Naive B cell (primary cell): ENCODE data around the gene SCN7A. TPM values are rescaled to one million over a fixed set of nuclear protein-coding genes. Genes with fewer than 3 reads are reported as not detected.

ENCODE experiments used
- ATAC-seq, 2 donors: fragments of 150-1000 bp; cut with Tn5 transposase; 2 replicates each; pipeline ENCODE4 v1.10.0; 2021; ENCODE audit warnings: low read depth in 2 of 2, mild to moderate bottlenecking in 2 of 2, moderate library complexity in 2 of 2
- DNase-seq: peaks from one replicate; pipeline ENCODE4 v3.0.0; 2022
- H3K27ac Mint-ChIP-seq, 6 donors: one replicate each; pipeline ENCODE4 v1.8.0; 2020 to 2022; ENCODE audit warnings: mild to moderate bottlenecking in 6 of 6, mixed read lengths in 6 of 6, moderate library complexity in 5 of 6, inconsistent platforms in 2 of 6
- H3K27me3 Mint-ChIP-seq, 3 donors: one replicate each; pipeline ENCODE4 v1.8.0; 2021 to 2022; ENCODE audit warnings: mixed read lengths in 3 of 3, mild to moderate bottlenecking in 1 of 3
- H3K36me3 Mint-ChIP-seq, 2 donors: one replicate each; pipeline ENCODE4 v1.8.0; 2020 to 2022; ENCODE audit warnings: mixed read lengths in 2 of 2, inconsistent platforms in 1 of 2, mild to moderate bottlenecking in 1 of 2
- H3K4me1 Mint-ChIP-seq, 3 donors: one replicate each; pipeline ENCODE4 v1.8.0; 2020 to 2022; ENCODE audit warnings: mixed read lengths in 3 of 3, inconsistent platforms in 1 of 3, mild to moderate bottlenecking in 1 of 3, moderate library complexity in 1 of 3
- H3K4me3 Mint-ChIP-seq, 8 donors: one replicate each; pipeline ENCODE4 v1.8.0; 2020 to 2022; ENCODE audit warnings: mild to moderate bottlenecking in 8 of 8, mixed read lengths in 8 of 8, moderate library complexity in 8 of 8, inconsistent platforms in 2 of 8
- H3K9me3 Mint-ChIP-seq, 7 donors: one replicate each; pipeline ENCODE4 v1.8.0; 2020 to 2022; ENCODE audit warnings: mixed read lengths in 7 of 7, mild to moderate bottlenecking in 5 of 7, inconsistent platforms in 2 of 7, moderate library complexity in 1 of 7
- polyA plus RNA-seq, 6 donors: library from polyadenylated mRNA; unstranded; fragments of 300-500 nt; fragmentation: Illumina TruSeq; gene quantifications; one replicate each; pipeline ENCODE4 v1.2.3, GENCODE V29; 2021; ENCODE audit warnings: low read depth in 6 of 6

SCN7A gene
- polyA plus RNA-seq, 6 donors from 2014 or later = 0.11 TPM; not detected in 5

DNA sequence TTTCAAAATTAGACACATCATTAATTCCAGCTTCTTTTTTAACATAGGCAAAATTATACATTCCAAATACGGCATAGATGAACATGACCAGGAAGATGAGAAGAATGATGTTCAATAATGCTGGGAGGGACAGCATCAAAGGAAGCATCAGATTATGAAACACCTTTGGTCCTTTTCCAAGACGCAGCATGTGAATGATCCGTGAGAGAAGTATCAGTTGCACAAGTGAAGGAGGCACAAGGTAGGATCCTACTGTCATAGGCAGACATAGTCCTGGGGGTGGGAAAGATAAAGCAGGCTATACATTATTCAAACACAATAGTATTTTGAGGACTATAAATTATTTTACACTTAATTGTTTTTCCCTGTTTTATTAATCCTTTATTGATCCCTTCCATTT lies 87.7 kb downstream of the SCN7A start:
- no peak overlapping the region for H3K27ac Mint-ChIP-seq
- H3K27me3 Mint-ChIP-seq = no peaks in the 10 kb centered on the region
- H3K9me3 Mint-ChIP-seq = no peaks in the 10 kb centered on the region
- no peaks in the 10 kb centered on the region for H3K4me1 Mint-ChIP-seq
- no peaks in the 10 kb centered on the region for H3K36me3 Mint-ChIP-seq
- H3K4me3 Mint-ChIP-seq = no peak overlapping the region
- no peak for DNase-seq
- ATAC-seq = no peak

DNA sequence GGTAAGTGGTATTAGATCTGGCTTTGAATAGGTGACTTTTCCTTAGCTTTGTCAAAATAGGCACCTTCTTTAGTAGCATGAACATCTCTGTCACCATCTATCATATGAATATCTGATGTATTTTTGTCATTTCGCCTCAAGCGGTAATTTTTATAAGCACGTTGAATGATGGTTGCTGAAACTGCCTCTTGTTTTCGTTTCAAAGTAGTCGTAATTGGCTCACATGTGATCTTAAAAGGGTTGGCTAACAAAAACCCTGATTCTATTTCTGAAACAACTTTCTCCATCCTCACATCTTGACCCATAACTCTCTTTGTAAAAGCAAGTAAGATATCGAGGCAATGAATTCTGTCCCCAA lies 88.5 kb downstream of the SCN7A start:
- no peak for ATAC-seq
- Mint-ChIP-seq H3K4me3 (no peak overlapping the region), H3K27ac (no peak overlapping the region), H3K27me3 (no peaks in the 10 kb centered on the region), H3K9me3 (peaks cover 0 to 2% (median 0%) of the 10 kb centered on the region in 7 donors), H3K36me3 (no peaks in the 10 kb centered on the region), H3K4me1 (no peaks in the 10 kb centered on the region)
- no peak for DNase-seq

DNA sequence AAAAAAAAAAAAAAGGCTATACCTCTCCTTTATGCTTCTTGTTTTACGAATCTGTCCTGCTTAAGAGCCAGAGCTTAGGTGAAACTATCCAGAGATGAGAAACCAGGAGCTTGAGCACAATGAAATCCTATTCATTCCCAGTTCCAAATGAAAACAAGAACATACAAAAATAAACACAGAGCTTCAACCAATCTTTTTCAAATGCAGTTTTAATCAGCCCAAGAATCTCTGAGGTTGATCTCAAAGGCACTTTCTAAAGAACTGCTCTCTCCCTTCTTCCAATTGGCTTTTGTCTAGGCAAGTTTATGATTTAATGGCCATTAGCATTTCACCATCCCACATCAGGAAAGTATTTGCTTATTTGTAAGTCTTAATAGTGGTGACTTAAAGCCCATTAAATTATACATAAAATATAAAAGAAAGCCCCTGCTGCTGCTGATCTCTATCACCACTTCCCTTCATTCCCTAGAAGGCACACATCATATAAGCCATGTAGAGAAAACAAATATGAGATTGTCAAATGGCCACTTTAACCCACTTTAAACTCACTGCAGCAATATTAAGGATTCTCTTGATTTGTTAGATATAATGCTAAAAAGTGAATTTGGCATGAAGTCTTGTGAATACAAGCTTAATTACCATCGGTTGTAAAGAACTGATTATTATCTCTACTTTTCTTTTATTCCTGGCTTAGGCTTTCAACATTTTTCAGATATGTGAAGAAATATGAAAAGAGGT lies 89.0 kb downstream of the SCN7A start:
- H3K27ac Mint-ChIP-seq = no peak overlapping the region
- H3K36me3 Mint-ChIP-seq = no peaks in the 10 kb centered on the region
- ATAC-seq = no peak
- no peaks in the 10 kb centered on the region for H3K27me3 Mint-ChIP-seq
- DNase-seq = no peak
- H3K9me3 Mint-ChIP-seq = peaks cover 0 to 5% (median 0%) of the 10 kb centered on the region in 7 donors
- no peaks in the 10 kb centered on the region for H3K4me1 Mint-ChIP-seq
- no peak overlapping the region for H3K4me3 Mint-ChIP-seq

DNA sequence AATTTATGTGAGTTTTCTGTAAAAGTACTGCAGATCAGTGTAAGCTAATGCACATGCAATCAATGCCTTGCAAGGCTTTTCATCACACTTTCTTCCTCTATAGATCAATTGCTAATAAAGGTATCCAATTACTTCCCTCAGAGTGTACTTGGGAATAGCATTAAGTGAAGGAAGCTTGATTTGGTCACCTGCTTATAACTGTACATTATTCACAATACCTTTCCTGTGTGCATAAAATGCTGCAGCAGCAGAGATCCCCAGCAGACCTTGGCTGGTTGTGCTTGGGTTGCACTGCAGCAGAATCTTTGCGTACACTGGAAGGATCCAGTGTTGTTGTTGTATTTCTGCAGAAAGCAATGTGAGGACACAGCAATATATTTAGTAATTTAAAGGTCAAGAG lies 99.8 kb downstream of the SCN7A start:
- DNase-seq = no peak
- Mint-ChIP-seq H3K36me3 (no peaks in the 10 kb centered on the region), H3K4me1 (no peaks in the 10 kb centered on the region), H3K9me3 (peaks cover 0 to 6% (median 0%) of the 10 kb centered on the region in 7 donors), H3K27ac (no peak overlapping the region), H3K27me3 (peaks cover 0 to 9% (median 9%) of the 10 kb centered on the region in 3 donors), H3K4me3 (no peak overlapping the region)
- no peak for ATAC-seq

DNA sequence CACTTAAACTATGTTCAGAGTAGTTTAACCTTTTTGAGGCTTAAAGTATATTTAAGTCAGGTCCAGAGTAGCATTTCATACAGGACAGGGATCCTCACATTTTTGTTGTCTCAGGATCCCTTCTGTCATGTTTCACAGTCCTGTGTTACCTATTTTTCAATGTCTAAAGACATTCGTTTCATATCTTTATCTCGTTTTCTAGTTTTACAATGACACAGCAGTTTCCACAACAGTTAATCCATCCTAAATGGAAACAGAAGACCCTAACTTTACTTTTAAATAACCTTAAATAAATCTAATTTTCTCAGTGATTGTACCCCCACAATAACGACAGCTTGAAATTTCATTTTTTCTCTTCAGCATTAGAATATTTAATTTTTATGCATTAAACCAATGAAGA lies 101.0 kb downstream of the SCN7A start:
- no peaks in the 10 kb centered on the region for H3K36me3 Mint-ChIP-seq
- H3K27me3 Mint-ChIP-seq = peaks cover 0 to 9% (median 9%) of the 10 kb centered on the region in 3 donors
- ATAC-seq (no peak), DNase-seq (no peak)
- no peaks in the 10 kb centered on the region for H3K4me1 Mint-ChIP-seq
- peaks cover 0 to 6% (median 0%) of the 10 kb centered on the region in 7 donors for H3K9me3 Mint-ChIP-seq
- H3K27ac Mint-ChIP-seq = no peak overlapping the region
- no peak overlapping the region for H3K4me3 Mint-ChIP-seq

DNA sequence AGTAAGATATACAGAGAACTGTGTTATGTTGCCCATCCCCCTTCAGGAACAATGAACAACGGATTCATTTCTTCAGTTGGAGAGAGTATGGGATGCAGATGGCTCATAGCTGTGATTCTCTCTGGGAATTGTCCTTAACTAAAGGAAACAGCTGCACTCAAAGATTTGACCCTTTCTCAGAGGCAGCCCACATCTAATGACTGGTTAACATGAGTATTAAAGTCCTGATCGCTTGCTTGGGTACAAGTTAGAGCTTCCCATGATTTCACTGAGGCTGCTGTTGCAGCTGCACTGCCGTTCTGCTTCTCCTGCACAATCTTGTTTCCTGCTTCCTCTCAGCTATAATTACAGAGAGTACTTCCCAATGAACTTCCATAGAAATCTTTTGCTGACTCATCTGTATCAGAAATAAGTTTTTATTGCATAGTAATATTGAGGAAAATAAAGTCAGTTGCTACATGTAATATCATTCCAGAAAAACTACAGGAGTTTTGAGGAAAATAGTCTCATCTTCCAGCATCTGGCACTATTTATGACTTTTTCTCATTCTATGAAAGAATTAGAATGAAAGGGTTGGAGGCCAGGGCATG lies 105.5 kb downstream of the SCN7A start:
- Mint-ChIP-seq H3K4me3 (no peak overlapping the region), H3K27ac (no peak overlapping the region), H3K27me3 (no peaks in the 10 kb centered on the region), H3K36me3 (no peaks in the 10 kb centered on the region), H3K9me3 (no peaks in the 10 kb centered on the region), H3K4me1 (no peaks in the 10 kb centered on the region)
- DNase-seq (no peak), ATAC-seq (no peak)

DNA sequence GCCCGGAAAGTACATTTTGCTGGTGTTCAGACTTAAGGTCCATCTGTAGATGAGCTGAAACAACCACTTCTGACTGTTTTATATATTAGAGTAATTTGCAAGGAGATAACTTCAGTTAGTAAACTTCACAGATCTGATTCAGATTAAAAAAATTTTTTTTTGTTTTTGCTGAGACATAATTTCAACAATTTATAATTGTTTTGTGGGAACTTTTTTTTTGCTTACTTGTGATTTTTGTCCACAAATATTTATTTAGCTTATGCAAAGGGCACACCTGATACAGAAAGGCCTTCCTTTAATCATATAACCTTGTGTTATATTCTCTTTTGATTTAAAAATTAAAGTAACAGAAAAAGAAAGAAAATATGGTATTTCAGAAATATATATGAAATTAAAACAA lies 108.7 kb downstream of the SCN7A start:
- Mint-ChIP-seq H3K36me3 (no peaks in the 10 kb centered on the region), H3K27ac (no peak overlapping the region), H3K4me1 (no peaks in the 10 kb centered on the region), H3K4me3 (no peak overlapping the region), H3K27me3 (no peaks in the 10 kb centered on the region), H3K9me3 (no peaks in the 10 kb centered on the region)
- ATAC-seq = no peak
- no peak for DNase-seq

DNA sequence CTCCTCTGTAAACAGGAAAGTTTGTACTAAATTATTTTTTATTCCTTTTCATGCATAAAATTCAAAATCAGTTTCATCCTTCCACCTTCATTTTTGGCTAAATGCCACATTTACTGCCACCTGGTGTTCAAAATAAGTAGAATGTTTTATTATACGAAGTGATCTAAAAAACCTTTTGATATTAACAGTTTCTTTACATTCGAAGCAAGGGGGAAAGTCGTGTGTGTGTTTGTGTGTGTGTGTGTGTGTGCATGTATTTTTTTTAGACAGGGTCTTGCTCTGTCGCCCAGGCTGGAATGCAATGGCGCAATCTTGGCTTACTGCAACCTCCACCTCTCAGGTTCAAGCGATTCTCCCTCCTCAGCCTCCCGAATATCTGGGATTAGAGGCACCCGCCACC lies 109.3 kb downstream of the SCN7A start:
- H3K9me3 Mint-ChIP-seq = no peaks in the 10 kb centered on the region
- peaks cover 0 to 5% (median 3%) of the 10 kb centered on the region in 3 donors for H3K27me3 Mint-ChIP-seq
- H3K4me3 Mint-ChIP-seq = no peak overlapping the region
- no peak overlapping the region for H3K27ac Mint-ChIP-seq
- DNase-seq (no peak), ATAC-seq (no peak)
- no peaks in the 10 kb centered on the region for H3K4me1 Mint-ChIP-seq
- no peaks in the 10 kb centered on the region for H3K36me3 Mint-ChIP-seq

DNA sequence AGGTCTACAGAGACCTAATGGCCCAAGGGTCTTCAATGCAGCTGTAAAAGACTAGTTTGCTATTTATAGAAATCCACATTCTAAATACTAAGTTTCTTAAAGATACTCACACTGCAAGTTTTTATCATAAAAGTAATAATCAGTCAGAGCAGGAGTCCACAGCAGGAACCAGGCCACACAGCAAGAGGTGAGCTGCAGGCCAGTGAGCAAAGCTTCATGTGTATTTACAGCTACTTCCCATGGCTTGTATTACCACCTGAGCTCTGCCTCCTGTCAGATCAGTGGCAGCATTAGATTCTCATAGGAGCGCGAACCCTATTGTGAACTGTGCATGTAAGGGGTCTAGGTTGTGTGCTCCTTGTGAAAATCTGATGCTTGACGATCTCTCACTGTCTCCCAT lies 111.6 kb downstream of the SCN7A start:
- H3K4me3 Mint-ChIP-seq = no peak overlapping the region
- H3K4me1 Mint-ChIP-seq = no peaks in the 10 kb centered on the region
- no peaks in the 10 kb centered on the region for H3K36me3 Mint-ChIP-seq
- H3K27ac Mint-ChIP-seq = no peak overlapping the region
- DNase-seq (no peak), ATAC-seq (no peak)
- no peaks in the 10 kb centered on the region for H3K9me3 Mint-ChIP-seq
- peaks cover 11 to 16% (median 13%) of the 10 kb centered on the region in 3 donors for H3K27me3 Mint-ChIP-seq

DNA sequence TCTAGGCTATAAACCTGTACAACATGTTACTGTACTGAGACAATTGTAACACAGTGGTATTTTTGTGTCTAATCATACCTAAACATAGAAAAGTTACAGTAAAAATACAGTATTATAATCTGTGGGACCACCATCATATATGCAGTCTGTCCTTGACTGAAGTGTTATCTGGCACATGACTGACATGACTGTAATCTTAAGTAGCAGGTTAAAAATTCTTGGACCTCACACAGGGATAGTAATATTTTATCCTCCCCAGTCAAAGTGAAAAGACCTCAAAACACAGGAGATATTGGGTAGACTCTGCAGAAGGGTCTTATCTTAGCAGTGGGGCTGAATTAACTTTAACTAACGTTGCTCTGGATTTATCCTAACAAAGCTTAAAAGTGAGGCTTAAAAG lies 113.4 kb downstream of the SCN7A start:
- no peak for ATAC-seq
- H3K27ac Mint-ChIP-seq = no peak overlapping the region
- peaks cover 5 to 7% (median 7%) of the 10 kb centered on the region in 3 donors for H3K4me1 Mint-ChIP-seq
- no peak for DNase-seq
- H3K27me3 Mint-ChIP-seq = peaks cover 22 to 29% (median 29%) of the 10 kb centered on the region in 3 donors
- no peak overlapping the region for H3K4me3 Mint-ChIP-seq
- no peaks in the 10 kb centered on the region for H3K9me3 Mint-ChIP-seq
- H3K36me3 Mint-ChIP-seq = no peaks in the 10 kb centered on the region

DNA sequence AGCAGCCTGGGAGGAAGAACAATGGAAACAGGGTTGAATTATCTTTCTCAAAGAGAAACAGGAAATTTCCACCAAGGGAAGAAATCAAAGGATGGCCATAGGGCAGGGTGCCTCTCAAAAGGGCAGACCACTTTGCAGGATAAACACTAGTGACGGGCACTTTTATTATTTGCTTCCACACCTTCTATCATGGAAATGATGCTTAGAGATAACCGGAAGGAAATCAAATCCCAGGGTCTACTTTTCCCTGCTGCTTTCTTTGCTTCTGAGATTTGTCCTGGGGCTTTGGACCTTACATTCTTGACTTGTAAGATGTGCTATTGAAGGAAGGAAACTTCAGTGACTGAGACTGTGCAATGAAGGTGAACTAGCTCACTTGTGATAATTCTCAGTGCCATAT lies 117.2 kb downstream of the SCN7A start:
- H3K27ac Mint-ChIP-seq = no peak overlapping the region
- H3K9me3 Mint-ChIP-seq = no peaks in the 10 kb centered on the region
- H3K4me1 Mint-ChIP-seq = peaks cover 13 to 17% (median 16%) of the 10 kb centered on the region in 3 donors
- H3K4me3 Mint-ChIP-seq = peak overlapping the region in 1 of 8 donors; percentile 70
- ATAC-seq (no peak), DNase-seq (no peak)
- no peaks in the 10 kb centered on the region for H3K36me3 Mint-ChIP-seq
- H3K27me3 Mint-ChIP-seq = peaks cover 38 to 46% (median 45%) of the 10 kb centered on the region in 3 donors

DNA sequence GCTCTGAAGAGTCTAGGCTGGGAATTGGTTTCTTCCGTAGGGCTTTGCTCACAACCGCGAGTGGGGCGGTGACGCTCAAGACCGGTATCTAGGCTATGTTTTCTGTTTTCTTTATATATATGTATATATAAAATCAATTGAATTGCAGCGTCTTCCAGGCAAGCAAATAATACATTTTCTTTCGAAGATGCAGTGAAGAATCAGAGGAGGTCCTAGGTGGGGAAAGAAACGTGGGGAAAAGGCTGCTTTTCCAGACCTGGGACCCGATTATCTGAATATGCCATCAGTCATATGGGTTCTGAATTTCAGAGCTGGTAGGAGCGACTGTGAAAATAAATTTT lies 117.6 kb downstream of the SCN7A start:
- Mint-ChIP-seq H3K27me3 (peaks cover 38 to 46% (median 45%) of the 10 kb centered on the region in 3 donors), H3K36me3 (no peaks in the 10 kb centered on the region), H3K9me3 (no peaks in the 10 kb centered on the region), H3K4me3 (peak overlapping the region in 6 of 8 donors; percentile 8 to 90 (median 74)), H3K4me1 (peaks cover 13 to 17% (median 16%) of the 10 kb centered on the region in 3 donors), H3K27ac (no peak overlapping the region)
- DNase-seq (no peak), ATAC-seq (no peak)

DNA sequence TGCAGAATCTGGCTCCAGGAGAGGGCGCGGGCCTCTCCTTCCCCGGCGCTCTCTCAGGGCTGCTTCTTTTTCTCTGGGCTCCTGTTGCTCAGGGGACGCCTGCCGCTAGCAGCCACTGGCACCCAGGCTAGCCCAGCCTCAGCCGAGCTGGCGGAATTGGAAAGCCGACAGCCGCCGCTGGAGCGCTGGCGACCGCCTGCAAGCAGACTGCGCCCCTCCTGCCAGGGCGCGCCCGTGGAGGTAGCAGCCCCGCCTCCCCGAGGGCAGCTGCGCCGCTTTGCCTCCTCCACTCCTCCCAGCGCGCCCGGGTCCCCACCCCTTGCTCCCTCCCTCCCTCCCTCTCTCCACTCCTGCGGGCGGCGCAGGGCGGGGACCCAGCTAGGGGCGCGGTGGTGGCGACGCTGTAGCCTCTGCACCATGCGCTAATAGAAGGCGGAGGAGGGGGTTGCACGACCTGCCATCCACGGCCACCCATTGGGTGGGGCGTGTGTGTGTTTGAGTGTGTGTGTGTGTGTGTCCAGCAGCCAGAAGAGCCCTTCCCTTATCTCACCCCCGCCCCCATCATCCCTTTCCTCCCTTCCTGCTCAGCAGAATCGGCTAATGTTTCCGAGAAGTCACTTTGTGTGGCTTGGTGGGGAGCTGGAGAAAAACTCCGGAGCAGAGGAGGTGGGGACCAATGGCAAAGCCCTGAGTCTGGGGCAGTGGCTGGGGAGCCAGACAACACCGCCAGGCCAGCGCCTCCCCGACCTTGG lies 118.1 kb downstream of the SCN7A start, which contains the start of gene SCN9A:
Gene SCN9A, minus strand, starts transcription at position 209 of the 752 bp plus-strand sequence. CDS start 64,188 bp downstream, outside the sequence.
- ATAC-seq (peak; percentile 46 to 58), DNase-seq (peak; percentile 1)
- Mint-ChIP-seq H3K4me1 (peaks cover 13 to 17% (median 16%) of the 10 kb centered on the region in 3 donors), H3K27ac (peak within 1 kb of the TSS in 1 of 6 donors; percentile 77), H3K4me3 (peak within 1 kb of the TSS; percentile 44 to 90 (median 78)), H3K36me3 (no peaks in the 10 kb centered on the region), H3K9me3 (no peaks in the 10 kb centered on the region), H3K27me3 (peaks cover 38 to 46% (median 45%) of the 10 kb centered on the region in 3 donors)
